ENCODE measurements around the gene NOTCH2NLA.
"Not testable (repeated sequence)": the region's sequence is repeated elsewhere in the genome, so short reads cannot be mapped to it uniquely, and the experiment has no call there.

- TF ChIP-seq CTCF, POLR2A (IDR thresholded peaks at IDR 0.05): not testable (repeated sequence)
Measured at GRCh38 chr1:146260006-146260730, 31.3 kb upstream of the NOTCH2NLA start.
